Mesenchymal stem cell (in vitro differentiated cells and primary cell): ENCODE results near the gene DZANK1. TPM values are rescaled to one million over a fixed set of nuclear protein-coding genes. Genes with fewer than 3 reads are reported as not detected.
A peak's percentile ranks its signal among the peaks of the same experiment; 100 is the strongest.

Experiments used
- DNase-seq: peaks from one replicate; pipeline ENCODE4 v3.0.0-alpha.2; 2013
- H2AFZ ChIP-seq: one replicate; pipeline ENCODE4 v1.6.1; 2013; ENCODE audit warnings: low read depth, mild to moderate bottlenecking, control low read depth, inconsistent platforms, low read length, moderate library complexity
- H2AK5ac ChIP-seq: 2 replicates; pipeline ENCODE4 v1.6.1; 2013; ENCODE audit warnings: low read length, moderate library complexity, mild to moderate bottlenecking, inconsistent platforms; ENCODE audit not compliant: severe bottlenecking
- H2BK120ac ChIP-seq: one replicate; pipeline ENCODE4 v1.6.1; 2013; ENCODE audit warnings: low read depth, mild to moderate bottlenecking, inconsistent platforms, low read length, moderate library complexity
- H2BK12ac ChIP-seq, 2 experiments: one replicate each; pipeline ENCODE4 v1.6.1; 2013; ENCODE audit warnings: inconsistent platforms in 2 of 2, low read length in 2 of 2, mild to moderate bottlenecking in 2 of 2, moderate library complexity in 2 of 2, control low read depth in 1 of 2
- H2BK15ac ChIP-seq: one replicate; pipeline ENCODE4 v1.6.1; 2013; ENCODE audit warnings: mild to moderate bottlenecking, low read depth, inconsistent platforms; ENCODE audit not compliant: poor library complexity, severe bottlenecking
- H2BK5ac ChIP-seq: 2 replicates; pipeline ENCODE4 v1.6.1; 2013; ENCODE audit warnings: low read depth, mild to moderate bottlenecking, low read length, control low read depth, inconsistent platforms; ENCODE audit not compliant: poor library complexity, severe bottlenecking
- H3K14ac ChIP-seq, 2 experiments: one replicate each; pipeline ENCODE4 v1.6.1; 2013; ENCODE audit warnings: inconsistent platforms in 2 of 2, low read length in 2 of 2, control low read depth in 1 of 2, mild to moderate bottlenecking in 1 of 2, moderate library complexity in 1 of 2
- H3K18ac ChIP-seq, 2 experiments: one replicate each; pipeline ENCODE4 v1.6.1; 2013; ENCODE audit warnings: inconsistent platforms in 2 of 2, low read length in 2 of 2, control low read depth in 1 of 2, low read depth in 1 of 2, mild to moderate bottlenecking in 1 of 2
- H3K23ac ChIP-seq, 2 experiments: one replicate each; pipeline ENCODE4 v1.6.1; 2013; ENCODE audit warnings: inconsistent platforms in 2 of 2, low read length in 2 of 2, mild to moderate bottlenecking in 2 of 2, moderate library complexity in 2 of 2, control low read depth in 1 of 2
- H3K27ac ChIP-seq: 2 replicates; pipeline ENCODE4 v1.5.1; 2013; ENCODE audit warnings: mild to moderate bottlenecking, moderate library complexity, low read length, control low read depth, inconsistent platforms; ENCODE audit not compliant: poor library complexity, severe bottlenecking
- H3K27me3 ChIP-seq, 2 experiments: 2 replicates each; pipeline versions ENCODE4 v1.6.1 to v1.7.0; 2013; ENCODE audit warnings: low read length in 2 of 2, mild to moderate bottlenecking in 2 of 2, moderate library complexity in 2 of 2, control low read depth in 1 of 2, inconsistent platforms in 1 of 2; ENCODE audit not compliant: control insufficient read depth in 1 of 2, insufficient read depth in 1 of 2
- H3K36me3 ChIP-seq, 2 experiments: 2 replicates each; pipeline versions ENCODE4 v1.6.1 to v1.7.0; 2013; ENCODE audit warnings: low read length in 2 of 2, control low read depth in 1 of 2, inconsistent platforms in 1 of 2, low read depth in 1 of 2, mild to moderate bottlenecking in 1 of 2; ENCODE audit not compliant: insufficient read depth in 2 of 2, control insufficient read depth in 1 of 2
- H3K4ac ChIP-seq, 2 experiments: one replicate each; pipeline ENCODE4 v1.6.1; 2013; ENCODE audit warnings: inconsistent platforms in 2 of 2, low read length in 2 of 2, mild to moderate bottlenecking in 2 of 2, moderate library complexity in 2 of 2, control low read depth in 1 of 2, low read depth in 1 of 2
- H3K4me1 ChIP-seq: 2 replicates; pipeline ENCODE4 v1.6.1; 2013; ENCODE audit warnings: low read depth, low read length, control low read depth; ENCODE audit not compliant: control insufficient read depth, insufficient read depth
- H3K4me2 ChIP-seq: 2 replicates; pipeline ENCODE4 v1.6.1; 2013; ENCODE audit warnings: low read length, mild to moderate bottlenecking, inconsistent platforms; ENCODE audit not compliant: poor library complexity, severe bottlenecking
- H3K4me3 ChIP-seq, 2 experiments: 2 replicates each; pipeline versions ENCODE4 v1.5.1 to v1.7.0; 2013; ENCODE audit warnings: low read length in 2 of 2, mild to moderate bottlenecking in 2 of 2, control low read depth in 1 of 2, low read depth in 1 of 2; ENCODE audit not compliant: insufficient read depth in 1 of 2
- H3K79me1 ChIP-seq: replicated peaks from 2 replicates; pipeline ENCODE4 v1.6.1; 2013; ENCODE audit warnings: mild to moderate bottlenecking, control low read depth, low read length, inconsistent platforms; ENCODE audit not compliant: poor library complexity, severe bottlenecking
- H3K9ac ChIP-seq: 2 replicates; pipeline ENCODE4 v1.7.0; 2013; ENCODE audit warnings: mild to moderate bottlenecking, low read length, moderate library complexity
- H3K9me3 ChIP-seq: 2 replicates; pipeline ENCODE4 v1.7.0; 2013; ENCODE audit warnings: mild to moderate bottlenecking, low read length; ENCODE audit not compliant: control insufficient read depth
- H4K8ac ChIP-seq: one replicate; pipeline ENCODE4 v1.6.1; 2013; ENCODE audit warnings: inconsistent platforms, mild to moderate bottlenecking, low read length, moderate library complexity
- H4K91ac ChIP-seq: one replicate; pipeline ENCODE4 v1.6.1; 2013; ENCODE audit warnings: mild to moderate bottlenecking, low read length, inconsistent platforms
- WGBS: methylation state at CpG from one replicate; pipeline ENCODE4 v1.1.7; 2013; ENCODE audit warnings: mixed read lengths; 5-methylcytosine and 5-hydroxymethylcytosine counted together
- polyA plus RNA-seq, 2 experiments: library from polyadenylated mRNA; stranded (reverse); fragments of 200-250 nt; gene quantifications; one replicate each; pipeline ENCODE4 v1.2.3, GENCODE V29; 2013

DZANK1 gene
- polyA plus RNA-seq (2013, experiment 1 of 2): 0.98 TPM
- 0.95 TPM for polyA plus RNA-seq (2013, experiment 2 of 2)

DNA sequence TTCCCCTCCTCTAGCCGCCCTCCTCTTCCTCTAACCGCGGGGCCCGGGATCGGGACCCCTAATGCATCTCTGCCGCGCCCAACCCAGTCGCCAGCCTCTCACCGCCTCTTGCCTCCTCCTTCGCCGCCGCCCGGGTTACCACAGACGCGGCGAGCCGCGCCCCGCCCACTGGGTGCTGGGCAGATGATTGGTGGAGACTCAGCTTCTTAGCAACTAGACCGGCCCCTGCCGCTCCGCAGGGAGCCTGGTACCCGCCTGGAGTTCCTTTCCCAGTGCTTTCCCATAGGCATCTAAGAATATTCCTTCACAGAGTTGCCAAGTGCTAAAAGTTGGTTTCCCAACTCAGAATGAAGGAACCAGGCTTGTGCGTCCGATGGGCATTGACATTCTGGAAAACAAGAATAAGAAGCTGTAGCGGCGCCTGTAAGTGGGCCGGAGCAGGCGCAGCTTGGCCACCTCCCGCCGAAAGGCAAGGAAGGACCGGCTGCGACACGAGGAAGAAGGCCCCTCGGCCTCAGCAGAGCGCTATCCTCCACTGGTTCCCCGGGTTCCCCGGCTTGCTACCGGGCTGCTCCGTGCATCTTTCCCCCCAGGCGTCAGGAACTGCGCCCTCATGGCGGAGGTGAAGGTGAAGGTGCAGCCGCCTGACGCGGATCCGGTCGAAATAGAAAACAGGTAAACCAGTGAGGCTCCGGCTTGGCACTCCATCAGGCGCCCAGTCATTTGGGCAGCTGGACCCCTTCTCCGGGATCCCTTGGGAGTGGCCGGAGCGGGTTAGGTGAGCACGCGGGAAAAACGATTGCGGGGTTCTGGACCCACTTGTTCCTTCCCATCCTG, at the start of gene DZANK1, which contains the start of gene POLR3F:
DZANK1 (minus strand) TSS at position 137 of the 837 bp plus-strand sequence. CDS start 1,672 bp downstream, outside the sequence.
POLR3F (plus strand) TSS at position 497 of the 837 bp plus-strand sequence; CDS start at position 614, 117 bp downstream.
- peak within 1 kb of the TSS; percentile 6 for H4K91ac ChIP-seq
- peaks cover 10 to 30% of the 10 kb centered on the region in 2 experiments for H3K36me3 ChIP-seq
- no peak within 1 kb of the TSS for H3K14ac ChIP-seq
- peak within 1 kb of the TSS; percentile 97 for H2BK5ac ChIP-seq
- peak within 1 kb of the TSS; percentile 85 to 92 for H3K4me3 ChIP-seq
- H3K79me1 ChIP-seq: peaks cover 25% of the 10 kb centered on the region
- peak within 1 kb of the TSS; percentile 71 to 92 for H3K18ac ChIP-seq
- peaks cover 2% of the 10 kb centered on the region for H3K4me1 ChIP-seq
- H3K9me3 ChIP-seq: no peaks in the 10 kb centered on the region
- H2AK5ac ChIP-seq: no peak within 1 kb of the TSS
- H3K4me2 ChIP-seq: peak within 1 kb of the TSS; percentile 80
- no peak within 1 kb of the TSS for H2BK15ac ChIP-seq
- H3K27ac ChIP-seq: peak within 1 kb of the TSS; percentile 99
- no peak within 1 kb of the TSS for H2BK120ac ChIP-seq
- H2BK12ac ChIP-seq: no peak within 1 kb of the TSS
- WGBS: under 1% methylated on average over 57 of the region's 57 CpGs
- peak within 1 kb of the TSS; percentile 20 to 86 for H3K4ac ChIP-seq
- peak; percentile 97 for DNase-seq
- H3K9ac ChIP-seq: peak within 1 kb of the TSS; percentile 92
- peak within 1 kb of the TSS; percentile 84 for H4K8ac ChIP-seq
- no peaks in the 10 kb centered on the region for H3K27me3 ChIP-seq
- H2AFZ ChIP-seq: peak within 1 kb of the TSS; percentile 87
- no peak within 1 kb of the TSS for H3K23ac ChIP-seq

DNA sequence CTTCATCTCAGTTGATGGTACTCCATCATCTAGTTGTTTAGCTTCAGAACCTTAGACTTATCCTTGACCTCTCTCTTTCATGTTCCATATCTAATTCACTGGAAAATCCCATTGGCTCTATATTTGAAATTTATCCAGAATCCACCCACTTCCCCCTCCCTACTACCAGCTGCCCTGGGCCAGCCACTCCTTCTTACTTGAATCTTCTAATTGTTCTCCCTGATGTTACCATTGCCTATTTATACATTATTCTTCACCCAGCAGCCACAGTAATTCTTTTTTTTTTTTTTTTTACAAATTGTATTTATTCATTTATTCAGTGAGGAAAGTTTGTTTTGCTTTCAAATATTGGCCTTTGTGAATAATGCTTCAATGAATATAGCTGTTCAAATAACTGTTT, 49.1 kb upstream of the DZANK1 start:
- no peak overlapping the region for H3K14ac ChIP-seq
- no peak overlapping the region for H2AK5ac ChIP-seq
- H3K36me3 ChIP-seq: peaks cover 8 to 60% of the 10 kb centered on the region in 2 experiments
- H3K27me3 ChIP-seq: no peaks in the 10 kb centered on the region
- H2BK15ac ChIP-seq: no peak overlapping the region
- H2AFZ ChIP-seq: no peak overlapping the region
- H3K4me2 ChIP-seq: no peak overlapping the region
- H3K4me1 ChIP-seq: peaks cover 3% of the 10 kb centered on the region
- H3K9ac ChIP-seq: no peak overlapping the region
- peaks cover 14% of the 10 kb centered on the region for H3K79me1 ChIP-seq
- no peak overlapping the region for H4K8ac ChIP-seq
- H2BK12ac ChIP-seq: no peak overlapping the region
- no peak overlapping the region for H2BK120ac ChIP-seq
- H3K9me3 ChIP-seq: no peaks in the 10 kb centered on the region
- no peak overlapping the region for H3K27ac ChIP-seq
- H4K91ac ChIP-seq: no peak overlapping the region
- H3K23ac ChIP-seq: no peak overlapping the region
- no peak for DNase-seq
- H3K4me3 ChIP-seq: no peak overlapping the region
- H2BK5ac ChIP-seq: no peak overlapping the region
- no peak overlapping the region for H3K4ac ChIP-seq
- no peak overlapping the region for H3K18ac ChIP-seq

DNA sequence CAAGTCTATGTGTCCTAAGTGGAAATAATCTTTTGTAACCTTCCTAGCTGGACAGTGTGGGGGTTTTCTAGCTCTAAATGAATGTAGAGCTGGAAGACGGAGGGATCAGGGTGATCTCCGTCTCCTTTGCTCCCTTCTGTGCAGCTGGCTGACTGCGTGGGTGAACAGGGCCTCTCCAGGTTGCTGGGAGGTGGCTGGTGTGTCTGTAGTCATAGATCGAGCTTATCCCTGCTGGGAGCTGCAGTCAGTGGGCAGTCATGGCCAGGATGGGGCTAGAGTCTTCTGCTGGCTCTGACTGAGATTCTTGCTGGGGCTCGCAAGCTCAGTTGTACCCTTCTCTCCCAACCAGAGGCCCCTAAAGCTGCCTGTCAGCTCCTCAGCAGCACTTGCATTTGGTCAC, 47.3 kb upstream of the DZANK1 start:
- no peak overlapping the region for H4K8ac ChIP-seq
- no peak overlapping the region for H3K4me3 ChIP-seq
- peaks cover 19% of the 10 kb centered on the region for H3K79me1 ChIP-seq
- no peak overlapping the region for H3K4ac ChIP-seq
- no peak overlapping the region for H2BK12ac ChIP-seq
- H2AK5ac ChIP-seq: no peak overlapping the region
- no peak overlapping the region for H3K27ac ChIP-seq
- no peak overlapping the region for H2BK120ac ChIP-seq
- no peak overlapping the region for H3K14ac ChIP-seq
- no peak overlapping the region for H2AFZ ChIP-seq
- 100% methylated on average over 5 of the region's 5 CpGs for WGBS
- H3K4me2 ChIP-seq: no peak overlapping the region
- H3K4me1 ChIP-seq: peaks cover 3% of the 10 kb centered on the region
- no peak overlapping the region for H3K9ac ChIP-seq
- H3K9me3 ChIP-seq: no peaks in the 10 kb centered on the region
- no peak overlapping the region for H4K91ac ChIP-seq
- no peaks in the 10 kb centered on the region for H3K27me3 ChIP-seq
- no peak for DNase-seq
- H2BK15ac ChIP-seq: no peak overlapping the region
- H3K18ac ChIP-seq: no peak overlapping the region
- H2BK5ac ChIP-seq: no peak overlapping the region
- H3K23ac ChIP-seq: no peak overlapping the region
- peaks cover 10 to 73% of the 10 kb centered on the region in 2 experiments for H3K36me3 ChIP-seq

DNA sequence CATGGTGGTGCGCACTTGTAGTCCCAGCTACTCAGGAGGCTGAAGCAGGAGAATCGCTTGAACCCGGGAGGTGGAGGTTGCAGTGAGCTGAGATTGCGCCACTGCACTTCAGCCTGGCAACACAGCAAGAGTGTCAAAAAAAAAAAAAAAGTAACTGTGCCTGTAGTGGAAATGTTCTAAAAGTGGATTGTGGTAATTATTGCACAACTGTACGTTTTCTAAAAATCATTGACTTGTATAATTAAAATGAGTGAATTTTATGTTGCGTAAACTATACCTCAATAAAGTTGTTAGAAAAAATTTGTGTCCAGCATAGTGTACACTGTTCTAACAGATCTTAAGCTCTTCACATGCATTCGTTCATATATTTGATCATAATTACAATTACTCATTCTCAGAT, 46.4 kb upstream of the DZANK1 start:
- no peak overlapping the region for H3K27ac ChIP-seq
- H4K8ac ChIP-seq: no peak overlapping the region
- H2BK120ac ChIP-seq: no peak overlapping the region
- DNase-seq: no peak
- no peak overlapping the region for H3K4me3 ChIP-seq
- H3K79me1 ChIP-seq: peaks cover 21% of the 10 kb centered on the region
- H3K36me3 ChIP-seq: peaks cover 10 to 69% of the 10 kb centered on the region in 2 experiments
- no peak overlapping the region for H3K18ac ChIP-seq
- H3K14ac ChIP-seq: no peak overlapping the region
- H3K9me3 ChIP-seq: no peaks in the 10 kb centered on the region
- no peak overlapping the region for H3K9ac ChIP-seq
- no peak overlapping the region for H2BK5ac ChIP-seq
- H2BK12ac ChIP-seq: no peak overlapping the region
- 99% methylated on average over 6 of the region's 7 CpGs for WGBS
- no peak overlapping the region for H3K23ac ChIP-seq
- no peak overlapping the region for H4K91ac ChIP-seq
- no peak overlapping the region for H3K4me2 ChIP-seq
- H2BK15ac ChIP-seq: no peak overlapping the region
- H3K4ac ChIP-seq: no peak overlapping the region
- H3K27me3 ChIP-seq: no peaks in the 10 kb centered on the region
- no peak overlapping the region for H2AFZ ChIP-seq
- H3K4me1 ChIP-seq: peaks cover 6% of the 10 kb centered on the region
- H2AK5ac ChIP-seq: no peak overlapping the region
